Activated CD8-positive, alpha-beta memory T cell treated with anti-CD3 and anti-CD28 coated beads for 24 hours (primary cell): ENCODE results near the gene NRXN3.

Experiments
- DNase-seq: peaks from one replicate; pipeline ENCODE4 v3.0.0-alpha.2; 2020

The NRXN3 gene

DNA sequence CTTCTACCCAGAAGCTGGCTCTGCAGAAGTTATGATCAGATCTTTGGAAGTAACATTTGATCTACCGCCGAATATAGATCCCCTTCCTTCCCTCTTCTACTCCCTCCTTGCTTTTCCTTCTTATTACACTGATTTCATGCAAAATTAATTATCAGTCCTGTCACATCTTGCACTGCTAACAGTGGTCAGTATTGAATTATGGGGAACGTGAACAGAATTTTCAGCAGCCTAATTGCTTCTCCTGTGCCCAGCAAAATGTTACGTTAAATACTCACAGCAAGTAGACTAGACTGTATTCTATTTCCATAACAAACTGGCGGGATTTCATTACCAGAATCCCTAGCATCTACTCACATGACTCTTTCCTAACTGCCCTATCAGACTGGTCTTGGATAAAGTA lies 1444.3 kb downstream of the NRXN3 start:
- no peak for DNase-seq

DNA sequence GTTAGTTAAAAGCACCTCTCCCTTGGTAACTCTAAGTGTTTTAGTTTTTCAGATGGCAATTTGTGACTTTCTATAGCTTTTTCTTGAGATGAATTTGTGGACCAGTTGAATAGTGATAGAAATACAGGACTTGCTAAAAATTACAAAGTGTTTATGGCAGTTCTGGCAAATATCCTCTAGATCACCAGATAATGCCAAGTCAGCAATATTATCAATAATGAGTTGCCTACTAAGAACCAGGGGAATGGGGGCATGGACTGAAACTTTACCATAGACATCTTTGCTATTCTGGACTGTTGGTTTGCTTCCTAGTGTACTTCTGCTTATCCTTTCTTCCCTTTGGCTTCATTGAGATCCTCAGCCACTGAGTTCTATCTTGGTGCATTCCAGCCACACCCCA lies 1456.9 kb downstream of the NRXN3 start:
- no peak for DNase-seq

GRCh38 chr14:79629411-79630287 lies 1459.5 kb downstream of the NRXN3 start:
- no peak for DNase-seq

- DNase-seq, result no peak
These were observed 1460.3 kb downstream of the NRXN3 start for GRCh38 chr14:79630288-79630960.

GRCh38 chr14:79631276-79631675 lies 1461.1 kb downstream of the NRXN3 start:
- DNase-seq, result no peak

DNA sequence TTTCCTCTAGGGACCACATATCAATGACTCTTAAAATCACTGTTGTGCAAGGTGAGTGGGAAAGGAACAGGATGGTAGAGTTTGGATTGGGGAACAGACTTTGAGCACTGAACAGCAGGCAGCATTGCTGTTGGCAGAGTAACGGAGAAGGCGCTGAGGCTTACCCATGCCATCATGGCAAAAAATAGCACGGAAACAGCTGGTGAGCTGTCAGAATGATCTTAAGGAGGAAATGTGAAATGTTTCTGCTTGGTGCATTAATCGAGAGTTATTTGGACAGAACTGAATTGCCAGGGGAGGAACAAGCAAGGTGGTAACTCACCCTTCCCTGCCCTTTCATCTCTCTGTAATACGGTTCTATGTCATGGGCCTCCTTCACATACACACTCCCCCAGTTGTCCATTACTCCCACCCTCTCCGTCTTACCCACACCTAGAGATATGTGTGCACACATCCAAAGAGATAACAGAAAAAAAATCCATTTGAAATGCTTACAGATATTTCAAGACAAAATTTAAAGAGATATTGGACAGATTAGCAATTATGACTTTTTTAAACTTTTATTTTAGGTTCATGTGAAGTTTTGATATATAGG lies 1468.6 kb downstream of the NRXN3 start:
- no peak for DNase-seq

DNA sequence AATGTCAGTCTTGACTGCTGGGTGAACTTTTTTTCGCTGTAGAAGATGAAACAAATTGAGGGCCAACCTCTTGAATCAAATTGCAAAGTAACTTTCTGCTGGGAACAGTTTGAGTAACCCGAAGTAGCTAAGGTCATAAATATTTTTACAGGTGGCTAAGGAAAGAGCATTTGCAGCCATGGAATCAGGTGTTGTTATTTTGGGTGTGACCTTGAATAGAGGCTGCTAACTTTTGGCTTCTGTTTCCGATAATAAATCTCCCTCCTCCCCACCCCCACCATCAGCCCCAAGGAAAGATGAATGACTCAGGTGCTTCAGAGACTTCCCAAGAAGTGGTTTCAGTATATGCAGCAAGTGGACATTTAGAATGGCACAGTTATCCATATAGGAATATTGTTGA lies 1469.4 kb downstream of the NRXN3 start:
- no peak for DNase-seq

DNA sequence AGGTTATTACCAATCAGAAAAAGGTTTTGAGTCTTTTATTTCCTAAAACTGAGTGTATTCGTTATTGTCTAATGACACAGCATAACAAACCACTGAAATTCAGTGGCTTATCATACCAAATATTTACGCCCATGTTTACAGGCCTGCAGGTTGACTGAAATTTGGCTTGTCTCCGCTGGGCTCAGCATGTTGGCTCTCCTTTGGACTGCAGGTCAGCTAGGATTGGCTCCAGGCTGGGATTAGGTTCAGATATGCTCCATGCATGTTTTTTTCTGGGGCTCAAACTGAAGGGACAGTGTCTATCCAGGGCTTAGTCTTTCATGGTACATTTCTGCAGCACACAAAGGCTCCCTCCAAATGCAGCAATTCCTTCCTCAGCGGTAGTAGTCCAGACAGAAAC lies 1471.2 kb downstream of the NRXN3 start:
- no peak for DNase-seq

DNA sequence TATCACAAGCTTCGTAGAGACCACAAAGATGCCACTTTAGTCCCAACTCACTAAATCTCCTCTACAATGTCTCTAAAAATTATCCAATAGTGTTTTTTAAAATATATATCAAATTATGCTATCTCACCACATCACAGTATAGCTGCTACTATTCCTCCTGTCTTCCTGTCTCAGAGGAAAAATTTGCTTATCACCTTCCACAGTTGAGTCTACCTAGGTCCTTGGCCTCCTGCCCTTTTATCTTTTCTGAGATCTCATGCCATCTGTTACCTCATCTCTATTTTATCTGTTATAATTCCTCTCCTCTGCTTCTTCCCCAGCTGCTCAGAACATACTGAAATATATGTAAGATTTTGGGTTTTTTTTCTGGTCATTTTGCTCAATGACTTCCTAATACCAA lies 1473.0 kb downstream of the NRXN3 start:
- DNase-seq, result no peak

DNA sequence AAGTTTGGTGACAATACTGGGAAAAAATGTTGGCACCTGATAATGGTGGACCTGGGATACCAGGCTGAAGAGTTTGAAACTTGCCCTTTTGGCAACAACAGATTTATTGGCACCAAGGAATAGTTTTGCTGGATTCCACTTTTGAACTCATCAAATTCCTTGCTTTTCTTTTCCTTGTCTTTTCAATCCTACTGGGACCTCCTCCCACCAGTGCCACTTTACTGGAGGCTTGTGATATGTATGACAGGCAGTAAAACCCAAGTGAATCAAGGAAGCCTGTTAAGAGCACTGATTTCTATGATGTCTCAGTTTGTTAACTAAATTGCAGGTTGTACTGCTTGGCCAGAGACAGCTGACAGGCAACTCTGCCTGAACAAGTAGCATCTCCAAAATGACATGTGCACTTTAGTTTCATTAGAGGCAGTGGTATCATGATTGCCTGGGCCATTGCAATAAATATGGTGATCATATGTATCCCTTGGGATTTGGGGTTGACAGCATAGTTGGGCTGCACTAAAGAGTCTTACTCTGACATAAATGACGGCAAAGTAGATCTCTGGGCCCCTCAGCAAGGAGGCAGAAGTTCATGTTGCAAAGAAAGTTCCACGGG lies 1475.7 kb downstream of the NRXN3 start:
- no peak for DNase-seq

GRCh38 chr14:79649856-79650255 lies 1479.7 kb downstream of the NRXN3 start:
- DNase-seq, result no peak

GRCh38 chr14:79652513-79653307 lies 1482.5 kb downstream of the NRXN3 start:
- DNase-seq, result no peak

DNA sequence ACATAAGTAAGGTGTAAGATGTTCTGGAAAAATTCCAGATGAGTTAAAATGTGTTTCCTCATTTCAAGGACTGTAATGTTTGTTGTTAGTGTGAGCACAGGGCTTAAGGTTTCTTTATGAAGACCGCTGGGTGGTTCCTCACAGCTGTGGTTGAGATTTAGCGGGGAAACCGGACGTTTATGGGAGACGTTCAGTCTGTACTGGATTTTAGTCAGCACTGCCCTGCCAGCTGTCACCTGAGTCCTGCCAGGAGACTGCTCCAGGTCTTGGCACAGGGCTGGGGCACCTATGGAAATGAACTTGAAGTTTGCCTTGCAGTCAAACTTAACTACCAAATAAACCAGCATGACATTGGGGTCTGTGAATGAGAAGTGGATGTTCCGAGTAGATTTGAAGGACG lies 1485.9 kb downstream of the NRXN3 start:
- no peak for DNase-seq

DNA sequence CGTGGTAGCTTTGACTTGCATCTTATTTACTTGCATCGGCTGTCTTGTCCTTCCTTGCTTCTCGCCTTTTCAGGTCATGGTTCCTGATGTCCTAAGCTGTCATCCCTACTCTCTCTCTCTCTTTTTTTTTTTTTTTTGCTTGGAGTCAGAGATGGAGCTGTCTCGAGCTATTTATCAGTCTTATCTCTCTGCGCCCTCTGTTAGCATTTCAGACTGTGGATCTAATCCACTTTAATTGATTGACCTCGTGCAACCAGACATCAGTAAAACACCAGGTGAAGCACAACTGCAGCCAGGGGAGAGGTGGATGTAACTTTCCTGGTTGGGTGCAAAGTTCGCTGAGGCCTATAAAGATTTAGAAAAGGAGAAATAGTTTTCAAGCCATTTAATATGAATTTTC lies 1486.3 kb downstream of the NRXN3 start:
- DNase-seq, result no peak

DNA sequence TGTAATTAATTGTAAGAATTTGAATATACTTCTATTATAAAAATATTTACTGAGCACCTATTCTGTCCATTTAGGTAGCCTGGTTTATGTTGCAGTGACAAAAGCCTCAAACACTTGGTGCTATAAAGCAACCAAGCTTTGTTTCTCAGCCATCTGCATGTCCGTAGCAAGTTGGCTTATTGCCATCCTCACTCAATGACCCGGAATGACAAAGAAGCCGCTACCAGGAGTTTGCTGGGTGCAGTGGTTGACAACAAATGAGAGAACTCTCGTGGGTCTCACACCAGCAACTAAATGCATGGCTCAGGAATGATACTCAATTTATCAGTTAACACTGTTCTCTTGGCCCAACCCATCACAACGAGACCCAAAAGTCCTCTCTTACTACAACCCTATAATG lies 1488.0 kb downstream of the NRXN3 start:
- no peak for DNase-seq

- DNase-seq, result no peak
These were observed 1488.6 kb downstream of the NRXN3 start for GRCh38 chr14:79658769-79659168.

- no peak for DNase-seq
These were observed 1490.1 kb downstream of the NRXN3 start for GRCh38 chr14:79660053-79660939.

DNA sequence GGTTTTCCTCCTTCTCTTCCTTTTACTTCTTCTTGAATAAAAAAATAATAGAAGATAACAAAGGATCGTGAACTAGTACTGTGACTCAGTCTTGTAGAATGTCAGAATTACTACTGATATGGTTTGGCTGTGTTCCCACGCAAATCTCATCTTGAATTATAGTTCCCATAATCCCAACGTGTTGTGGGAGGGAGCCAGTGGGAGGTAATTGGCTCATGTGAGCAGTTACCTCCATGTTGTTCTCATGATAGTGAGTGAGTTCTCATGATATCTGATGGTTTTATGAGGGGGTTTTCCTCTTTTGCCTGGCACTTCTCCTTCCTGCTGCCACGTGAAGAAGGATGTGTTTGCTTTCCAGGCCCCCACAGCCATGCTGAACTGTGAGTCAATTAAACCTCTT lies 1491.6 kb downstream of the NRXN3 start:
- no peak for DNase-seq

- no peak for DNase-seq
These were observed 1493.3 kb downstream of the NRXN3 start for GRCh38 chr14:79663453-79663852.

DNA sequence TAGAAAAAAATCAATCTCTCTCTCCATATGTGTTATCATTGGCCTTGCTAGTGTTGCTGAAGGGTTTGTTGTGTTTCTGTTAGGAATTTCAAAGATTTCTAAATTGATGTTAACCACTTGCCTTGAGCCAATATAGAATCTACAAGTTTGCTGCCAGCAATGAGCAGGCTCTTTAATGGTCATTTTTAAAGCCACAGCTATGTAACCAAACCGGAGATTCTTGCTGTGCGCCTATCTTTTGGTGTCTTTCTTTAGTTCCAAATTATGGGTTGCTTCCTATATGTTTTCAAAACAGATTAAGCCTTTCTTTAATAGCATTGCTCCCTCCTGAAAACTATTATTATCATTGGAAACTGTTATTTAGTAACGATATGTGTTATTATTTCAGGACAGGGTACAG lies 1495.4 kb downstream of the NRXN3 start:
- DNase-seq, result no peak

DNA sequence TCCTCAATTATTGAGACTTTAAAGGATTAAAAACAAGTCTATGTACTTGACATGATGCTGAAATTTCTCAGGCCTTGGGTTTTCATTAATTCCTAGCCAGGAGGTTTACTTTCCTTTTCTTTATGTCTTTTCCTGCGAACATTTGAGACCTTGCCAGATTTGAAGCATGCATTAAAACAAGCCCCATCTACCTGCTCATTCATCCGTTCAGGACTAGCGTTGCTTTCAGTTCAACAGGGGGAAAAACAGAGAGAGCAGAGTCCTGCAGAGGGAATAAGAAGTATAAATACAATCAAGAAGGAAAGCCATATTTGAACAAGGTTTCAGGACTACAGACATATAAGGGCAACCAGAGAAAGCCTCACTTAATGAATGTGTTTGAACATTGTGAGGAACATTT lies 1498.8 kb downstream of the NRXN3 start:
- no peak for DNase-seq

DNA sequence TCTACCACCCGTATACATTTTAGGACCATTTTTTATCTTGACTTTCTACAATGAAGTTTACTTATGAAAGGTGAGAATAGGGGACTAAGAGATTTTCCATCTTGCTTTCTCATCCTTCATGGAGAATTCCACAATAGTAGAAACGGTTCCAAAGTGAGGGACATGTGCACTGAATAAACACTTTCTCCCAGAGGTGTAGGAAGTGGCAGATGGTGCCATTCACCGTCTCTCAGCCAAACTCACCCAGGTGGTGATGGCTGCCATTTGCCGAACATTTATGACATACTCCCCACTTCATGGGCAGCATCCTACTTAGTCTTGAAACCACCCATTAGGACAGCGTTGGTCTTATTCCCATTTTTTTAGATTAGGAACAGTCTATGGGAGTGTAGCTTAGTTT lies 1500.6 kb downstream of the NRXN3 start:
- no peak for DNase-seq
